Hair follicle dermal papilla cell (primary cell): Measurements from ENCODE around the gene APMAP. TPM values are rescaled to one million over a fixed set of nuclear protein-coding genes. Genes with fewer than 3 reads are reported as not detected.

Experiments used
- small RNA-seq: library from RNA; depleted of rRNA; stranded (forward); fragments of <200 nt; gene quantifications from one replicate; pipeline ENCODE3, GENCODE V24; 2012
- total RNA-seq: library from RNA; depleted of rRNA; stranded (reverse); fragments of >200 nt; gene quantifications from 2 replicates; pipeline ENCODE4 v1.2.3, GENCODE V29; 2012

The APMAP gene
- total RNA-seq: 48.1 and 52.6 TPM in 2 replicates

GRCh38 chr20:24992487-24993205 lies at the start of gene APMAP:
Gene APMAP (minus strand): TSS chr20:24992751. CDS start chr20:24992688, 63 bp downstream.

DNA sequence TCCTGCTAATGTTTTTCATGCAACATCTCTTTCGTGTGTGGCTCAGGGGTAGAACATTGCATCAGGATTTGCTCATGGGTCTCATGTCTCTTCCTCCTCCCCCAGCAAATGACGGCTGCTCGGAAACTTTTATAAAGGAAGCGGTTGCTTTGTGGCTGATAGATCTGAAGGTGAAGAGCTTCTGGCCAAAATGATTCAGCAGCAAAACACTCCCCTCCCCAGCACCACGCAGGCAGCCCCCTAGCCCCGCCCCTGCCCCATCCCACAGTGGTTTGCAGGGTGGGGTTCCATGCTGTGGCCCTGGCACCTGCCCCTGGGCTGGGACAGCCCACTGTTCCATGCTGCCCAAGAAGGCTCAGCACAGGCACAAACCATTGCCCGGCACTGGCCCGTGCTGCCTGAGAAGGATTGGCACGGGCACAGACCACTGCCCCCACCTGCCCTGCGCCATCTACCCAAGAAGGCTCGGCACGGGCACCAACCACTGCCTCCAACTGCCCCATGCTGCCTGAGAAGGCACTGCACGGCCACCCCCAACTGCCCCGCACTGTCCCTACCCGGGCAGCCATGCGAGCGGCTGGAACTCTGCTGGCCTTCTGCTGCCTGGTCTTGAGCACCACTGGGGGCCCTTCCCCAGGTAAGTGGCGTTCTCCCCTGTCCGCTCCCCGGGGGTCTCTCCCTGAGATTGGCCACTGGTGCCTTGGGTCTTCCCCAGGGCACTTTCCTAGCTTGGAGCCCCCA lies 43.4 kb downstream of the APMAP start, which contains the start of gene CST7:
Gene CST7, plus strand, starts transcription at position 331 of the 741 bp plus-strand sequence. Its CDS starts 237 bp downstream, at position 568.

Small RNA genes within 50 kb of the gene (small RNA-seq; reads per million reads assigned to genes)
- gene RNU6-1257P: not detected

Other genes with a start within 250 kb of the APMAP start
- not detected in 2 replicates for gene CST7, start 43.5 kb downstream of the APMAP start, total RNA-seq
- 11.7 and 15.9 TPM in 2 replicates for gene ACSS1, start 65.4 kb upstream of the APMAP start, total RNA-seq
- gene VSX1, start 89.4 kb upstream of the APMAP start, total RNA-seq: not detected in 2 replicates
- 39.8 and 40.1 TPM in 2 replicates for gene ENTPD6, start 203.0 kb upstream of the APMAP start, total RNA-seq